Bronchial epithelial cell (primary cell): ENCODE results near the gene FSTL4. TPM values are rescaled to one million over a fixed set of nuclear protein-coding genes. Genes with fewer than 3 reads are reported as not detected.

Source experiments
- DNase-seq: peaks from one replicate; pipeline ENCODE4 v3.0.0-alpha.2; 2010; ENCODE audit warnings: low read depth
- FAIRE-seq: peaks from 2 replicates; lab custom pipeline; 2011; peaks lifted over from hg19 to GRCh38; lab: Jason Lieb, UNC
- H3K27me3 ChIP-seq: 2 replicates; pipeline ENCODE4 v1.5.1; 2011; ENCODE audit warnings: low read length; ENCODE audit not compliant: control insufficient read depth, insufficient read depth
- H3K36me3 ChIP-seq: 2 replicates; pipeline ENCODE4 v1.5.1; 2011; ENCODE audit warnings: low read length; ENCODE audit not compliant: control insufficient read depth, insufficient read depth
- H3K4me3 ChIP-seq: 2 replicates; pipeline ENCODE4 v1.5.1; 2011; ENCODE audit warnings: mild to moderate bottlenecking, low read depth, low read length, control low read depth
- total RNA-seq: library from RNA; depleted of rRNA; stranded (reverse); fragments of >200 nt; gene quantifications from 2 replicates; pipeline ENCODE4 v1.2.1, GENCODE V29; 2014
- TF ChIP-seq, protein P1 (sequence below): IDR thresholded peaks from 2 replicates; pipeline ENCODE4 v1.5.1; 2011; ENCODE audit warnings: mild to moderate bottlenecking, moderate library complexity, low read length, control low read depth, inconsistent platforms; ENCODE audit not compliant: insufficient read depth, severe bottlenecking

The FSTL4 gene
- total RNA-seq, 1 donor from 2014 or later = not detected

DNA sequence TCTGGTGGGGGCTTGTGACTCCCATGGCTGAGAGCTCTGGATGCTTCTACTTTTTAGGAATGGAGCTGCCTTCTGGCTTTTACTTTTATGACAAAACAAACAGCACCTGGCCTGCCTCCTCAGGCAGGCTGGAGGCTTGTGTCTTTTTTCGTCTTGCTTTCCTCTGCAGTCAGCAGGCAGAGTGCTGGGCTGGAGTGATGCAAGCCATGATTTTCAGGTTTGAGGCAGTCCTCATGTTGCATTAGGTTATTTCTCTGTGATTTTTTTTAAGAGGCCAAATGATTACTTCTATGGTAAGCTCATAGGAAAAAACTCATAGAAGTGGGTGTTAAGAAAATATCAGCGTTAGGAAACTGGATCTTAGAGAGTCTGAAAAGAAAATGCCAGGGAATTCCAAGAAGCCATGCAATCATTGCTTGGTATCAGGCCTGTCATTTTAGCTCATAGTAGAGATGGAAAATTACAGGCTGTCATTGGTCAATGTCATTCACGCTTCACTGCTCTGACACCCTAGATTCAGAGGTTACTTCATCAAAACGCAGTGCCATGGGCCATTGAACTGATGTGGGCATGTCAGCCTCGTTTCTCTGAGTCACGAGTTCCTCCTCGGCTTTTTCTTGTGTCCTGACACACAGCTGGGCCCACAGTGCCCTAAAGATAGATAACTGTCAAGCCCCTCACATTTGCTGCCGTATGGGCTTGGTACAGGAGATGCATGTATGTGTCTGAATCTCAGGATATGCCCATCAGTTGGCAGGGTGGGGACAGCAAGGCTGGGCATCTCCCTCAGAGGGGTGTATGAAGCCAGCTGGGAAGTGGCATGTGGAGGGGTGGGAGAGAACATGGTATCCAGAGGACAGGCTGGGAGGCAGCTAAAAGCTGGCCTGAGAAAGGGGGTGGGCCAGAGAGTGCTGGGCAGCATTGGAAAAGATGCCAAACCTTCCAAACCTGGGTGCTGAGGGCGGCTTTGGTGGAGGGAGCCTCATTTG lies 408.7 kb downstream of the FSTL4 start:
- Histone ChIP-seq H3K27me3 (peaks cover 8% of the 10 kb centered on the region), H3K4me3 (no peak overlapping the region), H3K36me3 (no peaks in the 10 kb centered on the region)
- no peak for FAIRE-seq
- no peak for DNase-seq
- TF ChIP-seq, protein P1, sequence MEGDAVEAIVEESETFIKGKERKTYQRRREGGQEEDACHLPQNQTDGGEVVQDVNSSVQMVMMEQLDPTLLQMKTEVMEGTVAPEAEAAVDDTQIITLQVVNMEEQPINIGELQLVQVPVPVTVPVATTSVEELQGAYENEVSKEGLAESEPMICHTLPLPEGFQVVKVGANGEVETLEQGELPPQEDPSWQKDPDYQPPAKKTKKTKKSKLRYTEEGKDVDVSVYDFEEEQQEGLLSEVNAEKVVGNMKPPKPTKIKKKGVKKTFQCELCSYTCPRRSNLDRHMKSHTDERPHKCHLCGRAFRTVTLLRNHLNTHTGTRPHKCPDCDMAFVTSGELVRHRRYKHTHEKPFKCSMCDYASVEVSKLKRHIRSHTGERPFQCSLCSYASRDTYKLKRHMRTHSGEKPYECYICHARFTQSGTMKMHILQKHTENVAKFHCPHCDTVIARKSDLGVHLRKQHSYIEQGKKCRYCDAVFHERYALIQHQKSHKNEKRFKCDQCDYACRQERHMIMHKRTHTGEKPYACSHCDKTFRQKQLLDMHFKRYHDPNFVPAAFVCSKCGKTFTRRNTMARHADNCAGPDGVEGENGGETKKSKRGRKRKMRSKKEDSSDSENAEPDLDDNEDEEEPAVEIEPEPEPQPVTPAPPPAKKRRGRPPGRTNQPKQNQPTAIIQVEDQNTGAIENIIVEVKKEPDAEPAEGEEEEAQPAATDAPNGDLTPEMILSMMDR = no peak

GRCh38 chr5:133202066-133202665 lies 410.2 kb downstream of the FSTL4 start:
- Histone ChIP-seq H3K36me3 (no peaks in the 10 kb centered on the region), H3K27me3 (peaks cover 8% of the 10 kb centered on the region), H3K4me3 (no peak overlapping the region)
- FAIRE-seq (peak; percentile 43), DNase-seq (no peak)
- TF ChIP-seq, protein P1 = no peak

- no peak for DNase-seq
- Histone ChIP-seq H3K4me3 (no peak overlapping the region), H3K27me3 (peaks cover 8% of the 10 kb centered on the region), H3K36me3 (no peaks in the 10 kb centered on the region)
- TF ChIP-seq, protein P1 = no peak
- FAIRE-seq = peak; percentile 62
Measured at GRCh38 chr5:133201310-133201709, 411.0 kb downstream of the FSTL4 start.

- TF ChIP-seq, protein P1 = no peak
- Histone ChIP-seq H3K4me3 (no peak overlapping the region), H3K36me3 (no peaks in the 10 kb centered on the region), H3K27me3 (peaks cover 8% of the 10 kb centered on the region)
- FAIRE-seq (no peak), DNase-seq (no peak)
Measured at GRCh38 chr5:133200256-133200655, 412.1 kb downstream of the FSTL4 start.

- TF ChIP-seq, protein P1 = no peak
- peaks cover 8% of the 10 kb centered on the region for H3K27me3 ChIP-seq
- no peaks in the 10 kb centered on the region for H3K36me3 ChIP-seq
- no peak overlapping the region for H3K4me3 ChIP-seq
- no peak for DNase-seq
- no peak for FAIRE-seq
Measured at GRCh38 chr5:133199417-133200178, 412.7 kb downstream of the FSTL4 start.
